Activated naive CD8-positive, alpha-beta T cell treated with anti-CD3 and anti-CD28 coated beads for 36 hours (primary cell): Measurements from ENCODE around the gene ASRGL1. TPM values are rescaled to one million over a fixed set of nuclear protein-coding genes. Genes with fewer than 3 reads are reported as not detected.
"Not testable (repeated sequence)": the region's sequence is repeated elsewhere in the genome, so short reads cannot be mapped to it uniquely, and the experiment has no call there.

Experiments used
- DNase-seq: peaks from one replicate; pipeline ENCODE4 v3.0.0; 2021
- H3K27ac Mint-ChIP-seq: one replicate; pipeline ENCODE4 v1.8.0; 2022; ENCODE audit warnings: mild to moderate bottlenecking, moderate library complexity, mixed read lengths
- H3K27me3 Mint-ChIP-seq: one replicate; pipeline ENCODE4 v1.8.0; 2022; ENCODE audit warnings: mild to moderate bottlenecking, mixed read lengths
- H3K36me3 Mint-ChIP-seq: one replicate; pipeline ENCODE4 v1.8.0; 2021; ENCODE audit warnings: mild to moderate bottlenecking, mixed read lengths
- H3K4me1 Mint-ChIP-seq: one replicate; pipeline ENCODE4 v1.8.0; 2021; ENCODE audit warnings: mixed read lengths
- H3K4me3 Mint-ChIP-seq: one replicate; pipeline ENCODE4 v1.8.0; 2022; ENCODE audit warnings: mild to moderate bottlenecking, moderate library complexity, mixed read lengths
- H3K9me3 Mint-ChIP-seq: one replicate; pipeline ENCODE4 v1.8.0; 2022; ENCODE audit warnings: mixed read lengths
- total RNA-seq, 2 experiments: library from RNA; stranded (reverse); gene quantifications; one replicate each; pipeline ENCODE4 v1.2.3, GENCODE V29; 2021

The ASRGL1 gene
- total RNA-seq, 2 experiments from 2014 or later, result 11.1 to 11.9 TPM

DNA sequence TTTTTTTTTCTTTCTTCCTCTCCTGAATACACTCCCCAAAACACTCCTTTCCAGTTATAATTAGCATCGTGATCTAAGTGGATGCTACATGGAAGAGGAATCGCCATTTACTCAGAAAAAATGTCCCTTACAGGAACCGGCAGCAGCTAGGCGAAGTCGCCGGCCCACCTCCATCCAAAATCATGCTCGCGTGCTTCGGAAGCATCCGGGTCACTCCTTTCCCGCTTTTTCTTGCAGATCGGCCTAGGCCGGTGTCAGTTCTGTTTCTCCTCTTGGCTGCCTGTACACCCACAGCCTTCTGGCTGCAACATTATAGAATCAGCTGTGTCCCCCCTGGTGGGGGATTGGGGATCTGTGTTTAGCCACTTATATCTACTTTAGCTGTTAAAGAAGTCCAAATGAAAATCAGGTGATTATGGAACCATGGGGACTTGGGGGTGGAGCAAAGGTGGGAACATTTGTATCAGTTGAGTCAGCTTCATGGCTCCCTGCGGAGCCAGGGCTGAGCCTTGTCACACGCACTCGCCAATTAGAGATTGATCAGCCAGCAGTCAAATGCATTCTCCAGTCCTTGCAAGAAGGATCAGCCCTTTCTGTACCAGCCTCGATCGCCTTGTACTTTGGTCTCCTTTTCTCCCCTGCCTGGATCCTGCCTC lies 36.3 kb downstream of the ASRGL1 start:
- H3K4me1 Mint-ChIP-seq, result peaks cover 19% of the 10 kb centered on the region
- H3K4me3 Mint-ChIP-seq, result no peak overlapping the region
- H3K9me3 Mint-ChIP-seq, result no peaks in the 10 kb centered on the region
- peak overlapping the region; percentile 39 for H3K27ac Mint-ChIP-seq
- no peaks in the 10 kb centered on the region for H3K27me3 Mint-ChIP-seq
- H3K36me3 Mint-ChIP-seq, result peaks cover 2% of the 10 kb centered on the region
- DNase-seq, result no peak

DNA sequence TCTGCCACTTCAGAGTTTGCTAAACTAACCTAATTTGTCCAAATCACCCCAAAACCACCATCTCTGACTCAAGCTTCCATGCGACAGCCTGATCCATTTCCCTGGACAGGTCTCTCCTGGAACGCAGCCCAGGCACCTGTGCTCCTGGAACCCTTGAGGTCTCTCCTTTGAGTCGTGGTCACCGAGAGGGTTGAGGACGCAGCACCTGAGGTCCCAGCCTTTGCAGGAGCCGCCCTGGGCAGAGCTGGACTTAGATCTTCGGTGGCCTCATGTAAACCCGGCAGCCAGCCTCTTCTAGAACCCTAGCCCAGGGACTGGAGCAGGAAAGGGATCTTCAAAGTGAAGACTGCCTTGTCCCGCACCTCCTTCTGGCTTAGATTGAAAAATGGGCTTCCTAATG lies 37.6 kb downstream of the ASRGL1 start:
- Mint-ChIP-seq H3K36me3 (peaks cover 2% of the 10 kb centered on the region), H3K27ac (no peak overlapping the region), H3K27me3 (no peaks in the 10 kb centered on the region)

GRCh38 chr11:62378459-62379063 lies 41.3 kb downstream of the ASRGL1 start:
- H3K27ac Mint-ChIP-seq, H3K4me1 Mint-ChIP-seq, H3K4me3 Mint-ChIP-seq, H3K36me3 Mint-ChIP-seq, DNase-seq, H3K27me3 Mint-ChIP-seq, H3K9me3 Mint-ChIP-seq: not testable (repeated sequence)

More for the DNA sequence above, 37.6 kb downstream of the ASRGL1 start:
- Mint-ChIP-seq H3K9me3 (no peaks in the 10 kb centered on the region), H3K4me3 (no peak overlapping the region), H3K4me1 (peaks cover 19% of the 10 kb centered on the region)
- no peak for DNase-seq

GRCh38 chr11:62379586-62379985 lies 42.3 kb downstream of the ASRGL1 start:
- not testable (repeated sequence) for H3K27me3 Mint-ChIP-seq, H3K4me3 Mint-ChIP-seq

DNA sequence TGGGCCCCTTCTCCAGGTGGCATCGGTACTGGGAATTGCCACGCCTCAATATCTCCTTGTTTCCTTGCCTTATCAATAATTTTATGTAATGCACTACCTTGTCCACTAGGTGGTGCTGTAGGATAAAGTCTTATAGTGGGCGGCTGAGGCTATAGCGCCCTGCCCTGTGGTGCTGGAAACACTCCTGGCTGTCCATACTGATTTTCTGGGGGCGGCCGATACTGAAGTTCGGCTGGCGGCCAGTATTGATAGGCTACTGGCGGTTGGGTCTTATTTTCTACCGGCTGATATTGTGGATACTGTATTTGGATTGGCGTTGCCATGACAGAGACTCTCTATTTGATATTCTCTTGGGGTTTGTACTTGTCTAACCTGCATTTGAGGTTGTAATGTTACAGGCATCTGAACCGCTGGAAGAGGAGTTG lies 43.6 kb downstream of the ASRGL1 start:
- H3K4me1 Mint-ChIP-seq, H3K36me3 Mint-ChIP-seq, H3K27me3 Mint-ChIP-seq, H3K27ac Mint-ChIP-seq, H3K4me3 Mint-ChIP-seq, H3K9me3 Mint-ChIP-seq: not testable (repeated sequence)
- peak; percentile 34 for DNase-seq

More at GRCh38 chr11:62379586-62379985, 42.3 kb downstream of the ASRGL1 start:
- H3K36me3 Mint-ChIP-seq, H3K4me1 Mint-ChIP-seq, H3K27ac Mint-ChIP-seq, H3K9me3 Mint-ChIP-seq, DNase-seq: not testable (repeated sequence)

GRCh38 chr11:62383822-62384221 lies 46.6 kb downstream of the ASRGL1 start:
- H3K36me3 Mint-ChIP-seq, result no peaks in the 10 kb centered on the region
- peaks cover 14% of the 10 kb centered on the region for H3K4me1 Mint-ChIP-seq
- no peak for DNase-seq
- no peak overlapping the region for H3K4me3 Mint-ChIP-seq
- H3K27me3 Mint-ChIP-seq, result no peaks in the 10 kb centered on the region
- no peaks in the 10 kb centered on the region for H3K9me3 Mint-ChIP-seq
- no peak overlapping the region for H3K27ac Mint-ChIP-seq

DNA sequence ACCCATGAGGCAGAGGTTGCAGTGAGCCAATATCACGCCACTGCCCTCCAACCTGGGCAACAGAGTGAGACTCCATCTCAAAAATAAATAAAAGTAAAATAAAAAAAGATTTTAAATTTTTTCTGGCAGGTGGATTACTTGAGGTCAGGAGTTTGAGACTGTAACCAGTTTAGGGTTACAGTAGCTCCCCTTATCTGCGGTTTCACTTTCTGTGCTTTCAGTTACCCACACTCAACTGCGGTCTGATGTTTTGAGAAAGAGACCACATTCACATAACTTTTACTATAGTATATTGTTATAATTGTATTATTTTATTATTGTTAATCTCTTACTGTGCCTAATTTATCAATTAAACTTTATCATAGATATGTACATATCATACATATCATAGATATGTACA lies 48.8 kb downstream of the ASRGL1 start:
- H3K9me3 Mint-ChIP-seq, H3K4me3 Mint-ChIP-seq: not testable (repeated sequence)

GRCh38 chr11:62387381-62387780 lies 50.1 kb downstream of the ASRGL1 start:
- no peak overlapping the region for H3K27ac Mint-ChIP-seq
- no peak overlapping the region for H3K4me3 Mint-ChIP-seq
- H3K36me3 Mint-ChIP-seq, result no peaks in the 10 kb centered on the region
- H3K27me3 Mint-ChIP-seq, result no peaks in the 10 kb centered on the region
- peaks cover 8% of the 10 kb centered on the region for H3K4me1 Mint-ChIP-seq
- no peak for DNase-seq
- no peaks in the 10 kb centered on the region for H3K9me3 Mint-ChIP-seq

More for the DNA sequence above, 48.8 kb downstream of the ASRGL1 start:
- not testable (repeated sequence) for H3K4me1 Mint-ChIP-seq, H3K27me3 Mint-ChIP-seq, DNase-seq, H3K36me3 Mint-ChIP-seq, H3K27ac Mint-ChIP-seq

- H3K9me3 Mint-ChIP-seq, result no peaks in the 10 kb centered on the region
- H3K36me3 Mint-ChIP-seq, result no peaks in the 10 kb centered on the region
- H3K27ac Mint-ChIP-seq, result no peak overlapping the region
- H3K4me3 Mint-ChIP-seq, result no peak overlapping the region
- no peaks in the 10 kb centered on the region for H3K27me3 Mint-ChIP-seq
- no peak for DNase-seq
- peaks cover 13% of the 10 kb centered on the region for H3K4me1 Mint-ChIP-seq
Observed at GRCh38 chr11:62388999-62389398, 51.8 kb downstream of the ASRGL1 start.

GRCh38 chr11:62390237-62390636 lies 53.0 kb downstream of the ASRGL1 start:
- Mint-ChIP-seq H3K4me1 (peaks cover 16% of the 10 kb centered on the region), H3K4me3 (no peak overlapping the region), H3K27me3 (no peaks in the 10 kb centered on the region), H3K9me3 (no peaks in the 10 kb centered on the region), H3K27ac (no peak overlapping the region), H3K36me3 (no peaks in the 10 kb centered on the region)
- no peak for DNase-seq

- Mint-ChIP-seq H3K27me3 (no peaks in the 10 kb centered on the region), H3K4me1 (peaks cover 16% of the 10 kb centered on the region), H3K4me3 (no peak overlapping the region), H3K36me3 (no peaks in the 10 kb centered on the region), H3K27ac (no peak overlapping the region), H3K9me3 (no peaks in the 10 kb centered on the region)
- DNase-seq, result no peak
Observed at GRCh38 chr11:62390722-62391121, 53.5 kb downstream of the ASRGL1 start.

- Mint-ChIP-seq H3K27me3 (no peaks in the 10 kb centered on the region), H3K4me1 (peaks cover 11% of the 10 kb centered on the region), H3K4me3 (no peak overlapping the region), H3K36me3 (no peaks in the 10 kb centered on the region), H3K9me3 (no peaks in the 10 kb centered on the region), H3K27ac (no peak overlapping the region)
- DNase-seq, result no peak
Observed at GRCh38 chr11:62391642-62392425, 54.6 kb downstream of the ASRGL1 start.

DNA sequence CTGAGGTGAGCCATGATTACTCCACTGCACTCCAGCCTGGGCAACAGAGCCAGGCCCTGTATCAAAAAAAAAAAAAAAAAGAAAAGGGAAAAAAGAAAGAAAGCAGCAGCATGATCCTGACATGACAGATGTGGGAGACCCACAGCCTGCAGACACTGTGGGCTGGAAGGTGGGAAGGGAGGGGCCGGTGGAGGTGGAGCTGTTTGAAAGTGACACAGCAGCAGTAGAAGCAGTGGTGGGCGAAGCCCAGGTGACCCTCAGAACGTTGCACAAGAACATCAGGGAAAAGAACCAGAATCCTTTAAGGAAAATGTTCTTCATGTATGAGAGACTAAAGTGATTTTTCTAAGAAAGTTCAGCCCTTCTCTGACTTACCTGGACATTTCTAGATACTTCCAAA lies 55.3 kb downstream of the ASRGL1 start:
- no peaks in the 10 kb centered on the region for H3K9me3 Mint-ChIP-seq
- H3K4me1 Mint-ChIP-seq, result peaks cover 10% of the 10 kb centered on the region
- no peak overlapping the region for H3K27ac Mint-ChIP-seq
- no peaks in the 10 kb centered on the region for H3K27me3 Mint-ChIP-seq
- DNase-seq, result no peak
- H3K36me3 Mint-ChIP-seq, result no peaks in the 10 kb centered on the region
- no peak overlapping the region for H3K4me3 Mint-ChIP-seq

- no peaks in the 10 kb centered on the region for H3K9me3 Mint-ChIP-seq
- no peaks in the 10 kb centered on the region for H3K36me3 Mint-ChIP-seq
- DNase-seq, result no peak
- H3K4me1 Mint-ChIP-seq, result peaks cover 13% of the 10 kb centered on the region
- H3K27me3 Mint-ChIP-seq, result no peaks in the 10 kb centered on the region
- H3K27ac Mint-ChIP-seq, result no peak overlapping the region
- no peak overlapping the region for H3K4me3 Mint-ChIP-seq
Observed at GRCh38 chr11:62393061-62393611, 55.9 kb downstream of the ASRGL1 start.

GRCh38 chr11:62393735-62394134 lies 56.5 kb downstream of the ASRGL1 start:
- Mint-ChIP-seq H3K27me3 (no peaks in the 10 kb centered on the region), H3K9me3 (no peaks in the 10 kb centered on the region), H3K4me3 (no peak overlapping the region), H3K27ac (no peak overlapping the region), H3K4me1 (peaks cover 17% of the 10 kb centered on the region), H3K36me3 (no peaks in the 10 kb centered on the region)
- no peak for DNase-seq
